Measurements from ENCODE around the gene TNRC6B.

- TF ChIP-seq POLR2A (IDR thresholded peaks at IDR 0.05) (no peak), POLR2AphosphoS5 (IDR thresholded peaks at IDR 0.05) (no peak), EP300 (IDR thresholded peaks at IDR 0.05) (no peak)
- TF ChIP-seq, protein P1, sequence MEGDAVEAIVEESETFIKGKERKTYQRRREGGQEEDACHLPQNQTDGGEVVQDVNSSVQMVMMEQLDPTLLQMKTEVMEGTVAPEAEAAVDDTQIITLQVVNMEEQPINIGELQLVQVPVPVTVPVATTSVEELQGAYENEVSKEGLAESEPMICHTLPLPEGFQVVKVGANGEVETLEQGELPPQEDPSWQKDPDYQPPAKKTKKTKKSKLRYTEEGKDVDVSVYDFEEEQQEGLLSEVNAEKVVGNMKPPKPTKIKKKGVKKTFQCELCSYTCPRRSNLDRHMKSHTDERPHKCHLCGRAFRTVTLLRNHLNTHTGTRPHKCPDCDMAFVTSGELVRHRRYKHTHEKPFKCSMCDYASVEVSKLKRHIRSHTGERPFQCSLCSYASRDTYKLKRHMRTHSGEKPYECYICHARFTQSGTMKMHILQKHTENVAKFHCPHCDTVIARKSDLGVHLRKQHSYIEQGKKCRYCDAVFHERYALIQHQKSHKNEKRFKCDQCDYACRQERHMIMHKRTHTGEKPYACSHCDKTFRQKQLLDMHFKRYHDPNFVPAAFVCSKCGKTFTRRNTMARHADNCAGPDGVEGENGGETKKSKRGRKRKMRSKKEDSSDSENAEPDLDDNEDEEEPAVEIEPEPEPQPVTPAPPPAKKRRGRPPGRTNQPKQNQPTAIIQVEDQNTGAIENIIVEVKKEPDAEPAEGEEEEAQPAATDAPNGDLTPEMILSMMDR (IDR thresholded peaks at IDR 0.05) = no peak
Observed at GRCh38 chr22:40252146-40252545, 74.4 kb downstream of the TNRC6B start.
